H1 (cell line): ENCODE results near the gene GABPB2. TPM values are rescaled to one million over a fixed set of nuclear protein-coding genes. Genes with fewer than 3 reads are reported as not detected.

Experiments used
- CTCF ChIA-PET: fragments of 300-600 bp; sonication (Branson Sonifier 250); formaldehyde crosslinking; loops from one replicate; lab custom pipeline; 2021; ENCODE audit not compliant: partially characterized antibody; lab: Charles Lee
- POLR2A ChIA-PET: fragments of 300-600 bp; sonication (Branson Sonifier 250); formaldehyde crosslinking; loops from one replicate; lab custom pipeline; 2021; ENCODE audit warnings: inconsistent platforms; ENCODE audit not compliant: partially characterized antibody; lab: Charles Lee
- DNase-seq, 2 experiments: peaks; one replicate each; pipeline versions ENCODE4 v3.0.0 to v3.0.0-alpha.2; 2010 to 2022; ENCODE audit warnings: low spot score in 2 of 2, low read depth in 1 of 2, mixed read lengths in 1 of 2
- FAIRE-seq: peaks from 2 replicates; lab custom pipeline; 2011; peaks lifted over from hg19 to GRCh38; lab: Jason Lieb, UNC
- H2AFZ ChIP-seq: 2 replicates; pipeline ENCODE4 v1.8.1; 2012; ENCODE audit warnings: low read length, inconsistent platforms
- H2AK5ac ChIP-seq: 2 replicates; pipeline ENCODE4 v1.6.1; 2013; ENCODE audit warnings: low read depth, low read length
- H2BK120ac ChIP-seq: replicated peaks from 2 replicates; pipeline ENCODE3; 2013; ENCODE audit warnings: low read depth, low read length, inconsistent platforms
- H2BK12ac ChIP-seq: 2 replicates; pipeline ENCODE4 v1.6.1; 2013; ENCODE audit warnings: low read depth, low read length
- H2BK15ac ChIP-seq: 2 replicates; pipeline ENCODE4 v1.6.1; 2013; ENCODE audit warnings: low read length
- H2BK20ac ChIP-seq: 2 replicates; pipeline ENCODE4 v1.6.1; 2013; ENCODE audit warnings: low read length
- H2BK5ac ChIP-seq: 2 replicates; pipeline ENCODE4 v1.6.1; 2013; ENCODE audit warnings: low read depth, low read length
- H3K14ac ChIP-seq: 2 replicates; pipeline ENCODE4 v1.6.1; 2013; ENCODE audit warnings: inconsistent platforms; ENCODE audit not compliant: insufficient read length
- H3K18ac ChIP-seq: 2 replicates; pipeline ENCODE4 v1.6.1; 2013; ENCODE audit warnings: low read length; ENCODE audit errors: extremely low read depth
- H3K23ac ChIP-seq: 2 replicates; pipeline ENCODE4 v1.6.1; 2013; ENCODE audit warnings: inconsistent platforms; ENCODE audit not compliant: insufficient read length
- H3K23me2 ChIP-seq: 2 replicates; pipeline ENCODE4 v1.6.1; 2013; ENCODE audit warnings: low read depth, low read length
- H3K27ac ChIP-seq: 2 replicates; pipeline ENCODE4 v1.6.1; 2011; ENCODE audit warnings: low read depth, low read length, inconsistent platforms
- H3K27me3 ChIP-seq, 4 experiments: replicated peaks in 1 of 4; 1 replicate in 1 of 4; 2 replicates in 3 of 4; pipeline versions ENCODE4 v1.6.1 to v1.8.1; 2011 to 2013; ENCODE audit warnings: low read length in 3 of 4, mild to moderate bottlenecking in 3 of 4, inconsistent platforms in 2 of 4, mixed read lengths in 2 of 4, moderate library complexity in 1 of 4; ENCODE audit not compliant: control insufficient read depth in 3 of 4, insufficient read depth in 3 of 4; ENCODE audit errors: extremely low read depth in 1 of 4
- H3K36me3 ChIP-seq, 4 experiments: 2 replicates each; pipeline versions ENCODE4 v1.6.1 to v1.8.1; 2011 to 2013; ENCODE audit warnings: mild to moderate bottlenecking in 4 of 4, low read length in 3 of 4, moderate library complexity in 2 of 4, control low read depth in 1 of 4, inconsistent platforms in 1 of 4; ENCODE audit not compliant: insufficient read depth in 4 of 4, control insufficient read depth in 2 of 4
- H3K4ac ChIP-seq: replicated peaks from 2 replicates; pipeline ENCODE3; 2013; ENCODE audit warnings: low read length, low read depth, mixed read lengths, inconsistent platforms; ENCODE audit not compliant: insufficient read length
- H3K4me1 ChIP-seq, 4 experiments: replicated peaks in 1 of 4; 1 replicate in 1 of 4; 2 replicates in 3 of 4; pipeline versions ENCODE4 v1.6.1 to v1.8.1; 2011 to 2013; ENCODE audit warnings: low read length in 3 of 4, inconsistent platforms in 2 of 4, mixed read lengths in 1 of 4; ENCODE audit not compliant: insufficient read depth in 4 of 4, control insufficient read depth in 3 of 4
- H3K4me2 ChIP-seq, 2 experiments: 2 replicates each; pipeline versions ENCODE4 v1.6.1 to v1.8.1; 2011 to 2013; ENCODE audit warnings: low read depth in 2 of 2, low read length in 2 of 2, control low read depth in 1 of 2, inconsistent platforms in 1 of 2, mild to moderate bottlenecking in 1 of 2; ENCODE audit not compliant: insufficient read depth in 1 of 2
- H3K4me3 ChIP-seq, 4 experiments: fragments of 200-600, 300-600 bp in 1 of 4; sonication (generic), shearing (Covaris generic), sonication (Bioruptor Twin) in 1 of 4; 2 replicates each; pipeline versions ENCODE4 v1.5.1 to v1.8.1; 2011 to 2016; ENCODE audit warnings: low read length in 4 of 4, low read depth in 3 of 4, control low read depth in 2 of 4, inconsistent platforms in 2 of 4, mild to moderate bottlenecking in 2 of 4, mixed read lengths in 1 of 4, moderate library complexity in 1 of 4; ENCODE audit not compliant: insufficient read depth in 2 of 4; ENCODE audit errors: extremely low read depth in 1 of 4
- H3K56ac ChIP-seq: replicated peaks from 2 replicates; pipeline ENCODE3; 2013; ENCODE audit warnings: low read depth, mild to moderate bottlenecking, mixed read lengths, low read length, inconsistent platforms; ENCODE audit not compliant: insufficient read length
- H3K79me1 ChIP-seq: 2 replicates; pipeline ENCODE4 v1.6.1; 2013; ENCODE audit warnings: low read depth, low read length, control low read depth
- H3K79me2 ChIP-seq, 2 experiments: 2 replicates each; pipeline versions ENCODE4 v1.6.1 to v1.8.1; 2012 to 2013; ENCODE audit warnings: low read length in 2 of 2, mild to moderate bottlenecking in 2 of 2, inconsistent platforms in 1 of 2; ENCODE audit not compliant: insufficient read depth in 2 of 2, control insufficient read depth in 1 of 2
- H3K9ac ChIP-seq, 4 experiments: replicated peaks in 1 of 4; 1 replicate in 1 of 4; 2 replicates in 3 of 4; pipeline versions ENCODE4 v1.6.1 to v1.8.1; 2011 to 2013; ENCODE audit warnings: low read depth in 3 of 4, low read length in 3 of 4, control low read depth in 2 of 4, mild to moderate bottlenecking in 2 of 4, moderate library complexity in 2 of 4, inconsistent platforms in 1 of 4; ENCODE audit errors: extremely low read depth in 1 of 4
- H3K9me3 ChIP-seq, 2 experiments: 2 replicates each; pipeline versions ENCODE4 v1.6.1 to v1.8.1; 2012 to 2013; ENCODE audit warnings: mild to moderate bottlenecking in 2 of 2, moderate library complexity in 2 of 2, control low read depth in 1 of 2, inconsistent platforms in 1 of 2, low read depth in 1 of 2, low read length in 1 of 2, mixed read lengths in 1 of 2; ENCODE audit not compliant: insufficient read depth in 2 of 2
- H4K20me1 ChIP-seq, 2 experiments: replicated peaks in 1 of 2; 2 replicates each; pipeline versions ENCODE3 to v1.8.1; 2011 to 2013; ENCODE audit warnings: inconsistent platforms in 2 of 2, low read length in 2 of 2, mild to moderate bottlenecking in 1 of 2; ENCODE audit not compliant: insufficient read depth in 2 of 2, control insufficient read depth in 1 of 2
- H4K5ac ChIP-seq: 2 replicates; pipeline ENCODE4 v1.6.1; 2013; ENCODE audit warnings: low read length, low read depth, mixed read lengths, inconsistent platforms; ENCODE audit not compliant: insufficient read length
- H4K8ac ChIP-seq: 2 replicates; pipeline ENCODE4 v1.8.0; 2013; ENCODE audit warnings: mild to moderate bottlenecking, moderate library complexity, low read length, inconsistent platforms; ENCODE audit not compliant: insufficient read depth; ENCODE audit errors: extremely low read depth
- H4K91ac ChIP-seq: replicated peaks from 2 replicates; pipeline ENCODE3; 2013; ENCODE audit warnings: low read length, mixed read lengths, inconsistent platforms; ENCODE audit not compliant: insufficient read length
- TAF7 ChIP-seq: optimal IDR thresholded peaks from 2 replicates; pipeline ENCODE3; 2011; ENCODE audit warnings: low read depth, mild to moderate bottlenecking, inconsistent platforms, low read length, moderate library complexity, borderline replicate concordance
- ZNF274 ChIP-seq: IDR thresholded peaks from 2 replicates; pipeline ENCODE4 v1.7.0; 2012; ENCODE audit warnings: low read length, borderline replicate concordance; ENCODE audit errors: extremely low read depth
- WGBS, 2 experiments: shearing (Covaris generic) in 1 of 2; methylation state at CpG; one replicate each; pipeline versions ENCODE4 v1.1.6 to v1.1.7; 2013 to 2015; ENCODE audit warnings: low lambda C conversion rate in 2 of 2, mixed read lengths in 2 of 2, inconsistent platforms in 1 of 2, low coverage in 1 of 2, missing lambda C conversion rate in 1 of 2; ENCODE audit not compliant: insufficient replicate concordance in 2 of 2, insufficient coverage in 1 of 2, insufficient read length in 1 of 2; ENCODE audit errors: extremely low coverage in 1 of 2, missing lambda C conversion rate in 1 of 2; 5-methylcytosine and 5-hydroxymethylcytosine counted together
- polyA plus RNA-seq, 7 experiments: library from polyadenylated mRNA; depleted of rRNA in 3 of 7; stranded (reverse) in 5 of 7; unstranded in 2 of 7; fragments of >200 nt in 5 of 7; fragments of 200-250 nt in 2 of 7; gene quantifications; 1 replicate in 5 of 7; 2 replicates in 1 of 7; 4 replicates in 1 of 7; pipeline versions ENCODE4 v1.2.1 to v1.2.3, GENCODE V29; 2011 to 2013; ENCODE audit warnings: missing spikeins in 2 of 7, mixed read lengths in 2 of 7
- total RNA-seq: library from RNA; stranded (reverse); fragmentation: NEBNext Ultra II Directional; extraction: Animal tissue kit (Norgen Biotek cat#: 25700); gene quantifications from 2 replicates; pipeline ENCODE4 v1.2.1, GENCODE V29; 2021

GABPB2 gene
- total and polyA plus RNA-seq, 2 of the 8 experiments (the other 6 are each of a cell fraction or from before 2014, with no cell fraction given) = 1.8 to 2.4 TPM

DNA sequence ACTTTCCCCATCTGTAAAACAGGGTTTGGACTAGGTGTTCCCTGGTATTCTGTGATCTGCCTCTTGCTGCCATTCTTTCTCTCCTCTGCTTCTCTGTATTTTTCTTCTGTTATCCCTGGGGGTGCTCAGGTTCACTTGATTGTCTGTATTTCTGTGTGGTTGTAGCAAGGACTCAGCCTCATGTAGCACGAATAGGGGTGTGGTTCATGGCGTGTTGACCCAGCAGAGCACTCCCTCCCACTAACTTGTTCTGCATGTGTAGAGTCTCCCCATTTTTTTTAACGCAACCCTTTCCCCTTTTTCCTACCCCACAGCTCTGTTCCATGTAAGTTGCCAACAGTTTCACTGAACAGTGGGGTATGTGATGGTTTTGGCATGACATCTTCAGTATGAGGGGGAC lies 35.4 kb upstream of the GABPB2 start:
- H4K20me1 ChIP-seq = no peaks in the 10 kb centered on the region
- H2BK5ac ChIP-seq = no peak overlapping the region
- H3K79me2 ChIP-seq = no peaks in the 10 kb centered on the region
- ChIA-PET CTCF (interaction anchor here (1.6 to 2.9 kb wide), 2 partner anchors 11 to 65 kb away, joined by 4 to 17 read pairs; no protein-coding TSS in a partner anchor), POLR2A (interaction anchor here (0.6 to 6.4 kb wide), 2 partner anchors 13 to 170 kb away, joined by 4 to 58 read pairs; partner anchors contain the start of gene C1orf56)
- DNase-seq (no peak), FAIRE-seq (no peak)
- H4K91ac ChIP-seq = no peak overlapping the region
- no peak overlapping the region for H3K4me3 ChIP-seq
- no peak overlapping the region for H2BK15ac ChIP-seq
- no peaks in the 10 kb centered on the region for H3K23me2 ChIP-seq
- no peak overlapping the region for H3K14ac ChIP-seq
- no peak overlapping the region for H4K5ac ChIP-seq
- H2AK5ac ChIP-seq = no peak overlapping the region
- 90% methylated on average over 3 of the region's 3 CpGs; no CpG with 5 or more reads in 1 of the 2 experiments for WGBS, 2 experiments
- H3K4me1 ChIP-seq = peaks cover 0 to 3% (median 0%) of the 10 kb centered on the region in 4 experiments; a peak in 3 of 7 replicates
- H2AFZ ChIP-seq = no peak overlapping the region
- no peak overlapping the region for H3K4me2 ChIP-seq
- no peak overlapping the region for H3K23ac ChIP-seq
- H3K9me3 ChIP-seq = no peaks in the 10 kb centered on the region
- H3K36me3 ChIP-seq = peaks cover 0 to 16% (median 11%) of the 10 kb centered on the region in 4 experiments; a peak in 6 of 8 replicates
- H4K8ac ChIP-seq = no peak overlapping the region
- no peak overlapping the region for H2BK12ac ChIP-seq
- H3K18ac ChIP-seq = no peak overlapping the region
- H3K9ac ChIP-seq = no peak overlapping the region
- H3K27ac ChIP-seq = no peak overlapping the region
- H3K56ac ChIP-seq = no peak overlapping the region
- H3K27me3 ChIP-seq = no peaks in the 10 kb centered on the region
- H2BK120ac ChIP-seq = no peak overlapping the region
- H3K79me1 ChIP-seq = no peaks in the 10 kb centered on the region
- H3K4ac ChIP-seq = no peak overlapping the region
- no peak overlapping the region for H2BK20ac ChIP-seq
- TF ChIP-seq ZNF274 = no peak
- no peak for TF ChIP-seq TAF7
